Measurements from ENCODE around the gene MIB1. TPM values are rescaled to one million over a fixed set of nuclear protein-coding genes. Genes with fewer than 3 reads are reported as not detected.

MIB1 gene
- total and polyA plus RNA-seq, 2 experiments from 2014 or later = 10.8 to 56.7 TPM

DNA sequence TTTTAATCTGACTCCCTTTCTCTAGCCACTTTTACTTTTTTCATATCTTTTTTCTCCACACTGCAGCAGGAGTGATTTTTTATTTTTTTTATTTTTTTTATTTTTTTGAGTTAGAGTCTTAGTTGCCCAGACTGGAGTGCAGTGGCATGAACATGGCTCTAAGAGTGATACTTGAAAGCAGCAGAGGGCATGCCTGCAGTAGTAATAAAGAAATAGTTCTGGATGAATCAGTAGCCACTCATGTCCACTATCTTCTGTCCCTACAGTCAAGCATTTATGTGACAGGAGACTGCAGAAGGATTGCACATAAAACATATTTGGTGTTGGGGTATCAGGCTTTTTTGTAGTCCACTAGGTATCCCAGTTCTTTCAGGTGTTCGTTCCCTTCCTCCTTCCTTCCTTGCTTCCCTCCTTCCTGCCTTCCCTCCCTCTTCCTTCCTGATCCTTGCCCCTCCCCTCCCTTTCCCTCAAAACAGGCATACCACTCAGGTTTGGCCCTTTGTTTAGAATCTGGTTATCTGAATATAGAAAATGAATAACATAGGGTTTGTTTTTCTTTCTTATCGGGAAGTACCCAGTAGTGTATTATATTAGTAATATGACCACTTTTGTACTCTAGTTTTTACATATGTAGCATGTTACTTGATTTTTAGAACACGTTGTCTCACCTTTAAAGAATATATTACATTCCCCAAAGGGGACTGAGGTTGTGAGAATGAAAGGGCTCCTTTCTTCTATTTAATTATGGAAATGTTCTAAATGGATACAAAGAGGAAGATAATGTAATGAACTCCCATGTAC is 23.5 kb downstream of the MIB1 start:
- Mint-ChIP-seq H3K27ac (peak overlapping the region; percentile 23; the same call in 1 of the 2 replicates), H3K4me3 (no peak overlapping the region), H3K9me3 (no peaks in the 10 kb centered on the region), H3K4me1 (peaks cover 31% of the 10 kb centered on the region), H3K27me3 (ENCODE audit: insufficient read depth, low read depth, poor library complexity) (no peaks in the 10 kb centered on the region), H3K36me3 (ENCODE audit: low read depth) (peaks cover 28% of the 10 kb centered on the region)
- Histone ChIP-seq H3K9me2 (ENCODE audit: insufficient read depth) (no peaks in the 10 kb centered on the region), H3K36me3 (ENCODE audit: insufficient read depth) (peaks cover 9% of the 10 kb centered on the region; the same call in 1 of the 2 replicates), H3K4me3 (no peak overlapping the region), H4K20me1 (replicated peaks; ENCODE audit: insufficient read depth) (peaks cover 9% of the 10 kb centered on the region; the same call in 1 of the 2 replicates), H3K4me1 (ENCODE audit: insufficient read depth) (peaks cover 17% of the 10 kb centered on the region), H2AFZ (no peak overlapping the region), H3K27ac (ENCODE audit: low read depth) (no peak overlapping the region), H3K79me2 (replicated peaks; ENCODE audit: insufficient read depth) (peaks cover 63% of the 10 kb centered on the region), H3F3A (replicated peaks; ENCODE audit: low read depth) (no peaks in the 10 kb centered on the region), H3K4me2 (no peak overlapping the region; the same call in 1 of the 2 replicates), H3K27me3 (ENCODE audit: insufficient read depth) (no peaks in the 10 kb centered on the region)
- TF ChIP-seq NANOG (IDR thresholded peaks at IDR 0.05; ENCODE audit: borderline replicate concordance) (no peak), ZNF114 (CRISPR knock-in tag; IDR thresholded peaks at IDR 0.05) (no peak), POLR2AphosphoS5 (IDR thresholded peaks at IDR 0.05; ENCODE audit: low read depth) (no peak), STAT1 (IDR thresholded peaks at IDR 0.05; ENCODE audit: unreplicated experiment) (no peak), ZNF331 (CRISPR knock-in tag; IDR thresholded peaks at IDR 0.05; ENCODE audit: low read depth) (no peak), JUNB (IDR thresholded peaks at IDR 0.05; ENCODE audit: unreplicated experiment) (no peak), EZH2 (IDR thresholded peaks at IDR 0.05; ENCODE audit: low read depth, unreplicated experiment) (no peak), EZH2phosphoT487 (IDR thresholded peaks at IDR 0.05; ENCODE audit: unreplicated experiment) (no peak), CREB1 (CRISPR knock-in tag; IDR thresholded peaks at IDR 0.05; ENCODE audit: low read depth) (no peak)
- TF ChIP-seq, protein P1, sequence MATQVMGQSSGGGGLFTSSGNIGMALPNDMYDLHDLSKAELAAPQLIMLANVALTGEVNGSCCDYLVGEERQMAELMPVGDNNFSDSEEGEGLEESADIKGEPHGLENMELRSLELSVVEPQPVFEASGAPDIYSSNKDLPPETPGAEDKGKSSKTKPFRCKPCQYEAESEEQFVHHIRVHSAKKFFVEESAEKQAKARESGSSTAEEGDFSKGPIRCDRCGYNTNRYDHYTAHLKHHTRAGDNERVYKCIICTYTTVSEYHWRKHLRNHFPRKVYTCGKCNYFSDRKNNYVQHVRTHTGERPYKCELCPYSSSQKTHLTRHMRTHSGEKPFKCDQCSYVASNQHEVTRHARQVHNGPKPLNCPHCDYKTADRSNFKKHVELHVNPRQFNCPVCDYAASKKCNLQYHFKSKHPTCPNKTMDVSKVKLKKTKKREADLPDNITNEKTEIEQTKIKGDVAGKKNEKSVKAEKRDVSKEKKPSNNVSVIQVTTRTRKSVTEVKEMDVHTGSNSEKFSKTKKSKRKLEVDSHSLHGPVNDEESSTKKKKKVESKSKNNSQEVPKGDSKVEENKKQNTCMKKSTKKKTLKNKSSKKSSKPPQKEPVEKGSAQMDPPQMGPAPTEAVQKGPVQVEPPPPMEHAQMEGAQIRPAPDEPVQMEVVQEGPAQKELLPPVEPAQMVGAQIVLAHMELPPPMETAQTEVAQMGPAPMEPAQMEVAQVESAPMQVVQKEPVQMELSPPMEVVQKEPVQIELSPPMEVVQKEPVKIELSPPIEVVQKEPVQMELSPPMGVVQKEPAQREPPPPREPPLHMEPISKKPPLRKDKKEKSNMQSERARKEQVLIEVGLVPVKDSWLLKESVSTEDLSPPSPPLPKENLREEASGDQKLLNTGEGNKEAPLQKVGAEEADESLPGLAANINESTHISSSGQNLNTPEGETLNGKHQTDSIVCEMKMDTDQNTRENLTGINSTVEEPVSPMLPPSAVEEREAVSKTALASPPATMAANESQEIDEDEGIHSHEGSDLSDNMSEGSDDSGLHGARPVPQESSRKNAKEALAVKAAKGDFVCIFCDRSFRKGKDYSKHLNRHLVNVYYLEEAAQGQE (IDR thresholded peaks at IDR 0.05; ENCODE audit: unreplicated experiment) = no peak
- TF ChIP-seq, protein P2, sequence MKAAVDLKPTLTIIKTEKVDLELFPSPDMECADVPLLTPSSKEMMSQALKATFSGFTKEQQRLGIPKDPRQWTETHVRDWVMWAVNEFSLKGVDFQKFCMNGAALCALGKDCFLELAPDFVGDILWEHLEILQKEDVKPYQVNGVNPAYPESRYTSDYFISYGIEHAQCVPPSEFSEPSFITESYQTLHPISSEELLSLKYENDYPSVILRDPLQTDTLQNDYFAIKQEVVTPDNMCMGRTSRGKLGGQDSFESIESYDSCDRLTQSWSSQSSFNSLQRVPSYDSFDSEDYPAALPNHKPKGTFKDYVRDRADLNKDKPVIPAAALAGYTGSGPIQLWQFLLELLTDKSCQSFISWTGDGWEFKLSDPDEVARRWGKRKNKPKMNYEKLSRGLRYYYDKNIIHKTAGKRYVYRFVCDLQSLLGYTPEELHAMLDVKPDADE (IDR thresholded peaks at IDR 0.05) = no peak
- TF ChIP-seq, protein P3, sequence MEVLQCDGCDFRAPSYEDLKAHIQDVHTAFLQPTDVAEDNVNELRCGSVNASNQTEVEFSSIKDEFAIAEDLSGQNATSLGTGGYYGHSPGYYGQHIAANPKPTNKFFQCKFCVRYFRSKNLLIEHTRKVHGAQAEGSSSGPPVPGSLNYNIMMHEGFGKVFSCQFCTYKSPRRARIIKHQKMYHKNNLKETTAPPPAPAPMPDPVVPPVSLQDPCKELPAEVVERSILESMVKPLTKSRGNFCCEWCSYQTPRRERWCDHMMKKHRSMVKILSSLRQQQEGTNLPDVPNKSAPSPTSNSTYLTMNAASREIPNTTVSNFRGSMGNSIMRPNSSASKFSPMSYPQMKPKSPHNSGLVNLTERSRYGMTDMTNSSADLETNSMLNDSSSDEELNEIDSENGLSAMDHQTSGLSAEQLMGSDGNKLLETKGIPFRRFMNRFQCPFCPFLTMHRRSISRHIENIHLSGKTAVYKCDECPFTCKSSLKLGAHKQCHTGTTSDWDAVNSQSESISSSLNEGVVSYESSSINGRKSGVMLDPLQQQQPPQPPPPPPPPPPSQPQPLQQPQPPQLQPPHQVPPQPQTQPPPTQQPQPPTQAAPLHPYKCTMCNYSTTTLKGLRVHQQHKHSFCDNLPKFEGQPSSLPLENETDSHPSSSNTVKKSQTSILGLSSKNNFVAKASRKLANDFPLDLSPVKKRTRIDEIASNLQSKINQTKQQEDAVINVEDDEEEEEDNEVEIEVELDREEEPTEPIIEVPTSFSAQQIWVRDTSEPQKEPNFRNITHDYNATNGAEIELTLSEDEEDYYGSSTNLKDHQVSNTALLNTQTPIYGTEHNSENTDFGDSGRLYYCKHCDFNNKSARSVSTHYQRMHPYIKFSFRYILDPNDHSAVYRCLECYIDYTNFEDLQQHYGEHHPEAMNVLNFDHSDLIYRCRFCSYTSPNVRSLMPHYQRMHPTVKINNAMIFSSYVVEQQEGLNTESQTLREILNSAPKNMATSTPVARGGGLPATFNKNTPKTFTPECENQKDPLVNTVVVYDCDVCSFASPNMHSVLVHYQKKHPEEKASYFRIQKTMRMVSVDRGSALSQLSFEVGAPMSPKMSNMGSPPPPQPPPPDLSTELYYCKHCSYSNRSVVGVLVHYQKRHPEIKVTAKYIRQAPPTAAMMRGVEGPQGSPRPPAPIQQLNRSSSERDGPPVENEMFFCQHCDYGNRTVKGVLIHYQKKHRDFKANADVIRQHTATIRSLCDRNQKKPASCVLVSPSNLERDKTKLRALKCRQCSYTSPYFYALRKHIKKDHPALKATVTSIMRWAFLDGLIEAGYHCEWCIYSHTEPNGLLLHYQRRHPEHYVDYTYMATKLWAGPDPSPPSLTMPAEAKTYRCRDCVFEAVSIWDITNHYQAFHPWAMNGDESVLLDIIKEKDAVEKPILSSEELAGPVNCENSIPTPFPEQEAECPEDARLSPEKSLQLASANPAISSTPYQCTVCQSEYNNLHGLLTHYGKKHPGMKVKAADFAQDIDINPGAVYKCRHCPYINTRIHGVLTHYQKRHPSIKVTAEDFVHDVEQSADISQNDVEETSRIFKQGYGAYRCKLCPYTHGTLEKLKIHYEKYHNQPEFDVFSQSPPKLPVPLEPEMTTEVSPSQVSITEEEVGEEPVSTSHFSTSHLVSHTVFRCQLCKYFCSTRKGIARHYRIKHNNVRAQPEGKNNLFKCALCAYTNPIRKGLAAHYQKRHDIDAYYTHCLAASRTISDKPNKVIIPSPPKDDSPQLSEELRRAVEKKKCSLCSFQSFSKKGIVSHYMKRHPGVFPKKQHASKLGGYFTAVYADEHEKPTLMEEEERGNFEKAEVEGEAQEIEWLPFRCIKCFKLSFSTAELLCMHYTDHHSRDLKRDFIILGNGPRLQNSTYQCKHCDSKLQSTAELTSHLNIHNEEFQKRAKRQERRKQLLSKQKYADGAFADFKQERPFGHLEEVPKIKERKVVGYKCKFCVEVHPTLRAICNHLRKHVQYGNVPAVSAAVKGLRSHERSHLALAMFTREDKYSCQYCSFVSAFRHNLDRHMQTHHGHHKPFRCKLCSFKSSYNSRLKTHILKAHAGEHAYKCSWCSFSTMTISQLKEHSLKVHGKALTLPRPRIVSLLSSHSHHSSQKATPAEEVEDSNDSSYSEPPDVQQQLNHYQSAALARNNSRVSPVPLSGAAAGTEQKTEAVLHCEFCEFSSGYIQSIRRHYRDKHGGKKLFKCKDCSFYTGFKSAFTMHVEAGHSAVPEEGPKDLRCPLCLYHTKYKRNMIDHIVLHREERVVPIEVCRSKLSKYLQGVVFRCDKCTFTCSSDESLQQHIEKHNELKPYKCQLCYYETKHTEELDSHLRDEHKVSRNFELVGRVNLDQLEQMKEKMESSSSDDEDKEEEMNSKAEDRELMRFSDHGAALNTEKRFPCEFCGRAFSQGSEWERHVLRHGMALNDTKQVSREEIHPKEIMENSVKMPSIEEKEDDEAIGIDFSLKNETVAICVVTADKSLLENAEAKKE (CRISPR knock-in tag; IDR thresholded peaks at IDR 0.05) = no peak
- TF ChIP-seq, protein P4, sequence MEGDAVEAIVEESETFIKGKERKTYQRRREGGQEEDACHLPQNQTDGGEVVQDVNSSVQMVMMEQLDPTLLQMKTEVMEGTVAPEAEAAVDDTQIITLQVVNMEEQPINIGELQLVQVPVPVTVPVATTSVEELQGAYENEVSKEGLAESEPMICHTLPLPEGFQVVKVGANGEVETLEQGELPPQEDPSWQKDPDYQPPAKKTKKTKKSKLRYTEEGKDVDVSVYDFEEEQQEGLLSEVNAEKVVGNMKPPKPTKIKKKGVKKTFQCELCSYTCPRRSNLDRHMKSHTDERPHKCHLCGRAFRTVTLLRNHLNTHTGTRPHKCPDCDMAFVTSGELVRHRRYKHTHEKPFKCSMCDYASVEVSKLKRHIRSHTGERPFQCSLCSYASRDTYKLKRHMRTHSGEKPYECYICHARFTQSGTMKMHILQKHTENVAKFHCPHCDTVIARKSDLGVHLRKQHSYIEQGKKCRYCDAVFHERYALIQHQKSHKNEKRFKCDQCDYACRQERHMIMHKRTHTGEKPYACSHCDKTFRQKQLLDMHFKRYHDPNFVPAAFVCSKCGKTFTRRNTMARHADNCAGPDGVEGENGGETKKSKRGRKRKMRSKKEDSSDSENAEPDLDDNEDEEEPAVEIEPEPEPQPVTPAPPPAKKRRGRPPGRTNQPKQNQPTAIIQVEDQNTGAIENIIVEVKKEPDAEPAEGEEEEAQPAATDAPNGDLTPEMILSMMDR (conservative IDR thresholded peaks at IDR 0.05; ENCODE audit: low read depth in 2 of 2) = no peak
- DNase-seq (ENCODE audit: low spot score) = peak; percentile 46
- ATAC-seq = peak; percentile 71

Data from GM23338 (cell line).